HG02970 (cell line): Measurements from ENCODE around the gene ELMOD1.

Experiments used
- ATAC-seq: cut with Tn5 transposase; IDR thresholded peaks from one replicate; pipeline ENCODE4 v1.9.1; 2021; ENCODE audit warnings: mild to moderate bottlenecking, moderate library complexity, moderate number of reproducible peaks; ENCODE audit not compliant: unreplicated experiment, low FRiP score

ELMOD1 gene

DNA sequence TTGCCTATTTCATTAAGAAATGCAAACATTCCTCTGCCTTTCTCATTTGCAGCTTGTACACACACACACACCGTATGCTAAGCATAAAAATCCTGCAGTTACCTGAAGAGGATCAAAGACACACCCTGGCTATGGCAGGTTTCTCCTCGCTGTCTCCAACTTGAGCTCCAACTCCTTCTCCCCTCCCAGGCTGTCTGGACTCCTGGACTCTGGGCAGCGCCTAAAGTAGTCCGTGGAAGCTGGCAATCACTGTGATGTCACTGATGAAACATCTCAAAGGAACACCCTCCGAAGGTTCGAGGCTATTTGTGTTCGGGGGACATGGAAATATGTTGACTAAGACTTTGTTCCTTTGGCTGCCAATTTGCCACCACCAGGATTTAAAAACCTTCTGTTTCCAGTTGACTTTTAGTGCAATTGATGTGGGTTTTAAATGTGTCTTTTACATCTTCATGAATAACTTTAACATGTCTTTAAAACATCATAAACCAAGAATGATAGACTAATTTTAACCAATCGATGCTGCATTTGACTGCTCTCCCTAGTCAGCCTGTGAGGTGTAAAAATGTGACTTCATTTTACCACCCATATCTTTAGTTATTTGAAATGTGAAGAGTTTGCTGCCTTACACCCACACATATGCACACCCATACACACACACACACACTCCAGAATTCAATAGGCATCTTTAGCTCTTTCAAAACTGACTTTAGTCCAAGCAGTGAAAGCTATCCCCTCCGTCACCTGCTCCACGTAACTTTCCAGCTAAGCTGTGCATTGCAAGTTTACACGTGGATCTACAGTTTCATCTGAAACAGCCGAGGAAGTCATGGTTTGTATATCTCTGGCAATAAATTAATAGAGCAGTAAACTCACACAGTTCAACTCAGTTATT is 121.2 kb downstream of the ELMOD1 start, which contains the start of gene SLN:
TSS of gene SLN (minus strand) at position 196 of the 895 bp plus-strand sequence.
- no peak for ATAC-seq

DNA sequence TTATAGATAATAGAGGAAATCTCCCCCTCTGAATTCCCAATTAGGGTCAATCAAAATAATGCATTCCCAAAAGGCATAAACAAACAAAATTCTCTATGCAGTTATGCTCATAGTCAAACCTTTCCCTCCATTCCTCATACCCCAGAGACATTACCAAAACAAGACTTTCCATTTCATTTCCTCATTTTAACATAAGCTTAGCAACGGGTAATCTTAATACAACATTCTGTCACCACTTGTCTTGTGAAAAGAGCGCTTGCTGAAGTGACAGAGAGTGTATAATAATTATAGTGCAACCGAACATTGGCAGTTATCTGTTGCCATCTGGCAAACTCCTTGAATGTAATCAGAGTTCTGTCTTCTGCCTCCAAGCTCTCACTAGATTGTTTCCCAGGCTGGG is 122.1 kb downstream of the ELMOD1 start:
- no peak for ATAC-seq
